GM21447 (cell line): Measurements from ENCODE around the gene CTBP2.
"Not testable (repeated sequence)": the region's sequence is repeated elsewhere in the genome, so short reads cannot be mapped to it uniquely, and the experiment has no call there.

ENCODE experiments used
- ATAC-seq: cut with Tn5 transposase; IDR thresholded peaks from one replicate; pipeline ENCODE4 v1.9.1; 2021; ENCODE audit not compliant: unreplicated experiment

The CTBP2 gene

GRCh38 chr10:125093199-125093973 is 67.0 kb downstream of the CTBP2 start:
- ATAC-seq = no peak

- ATAC-seq = no peak
These were observed 67.8 kb downstream of the CTBP2 start for GRCh38 chr10:125092564-125093031.

GRCh38 chr10:125091891-125092290 is 68.5 kb downstream of the CTBP2 start:
- no peak for ATAC-seq

GRCh38 chr10:125089469-125089868 is 70.9 kb downstream of the CTBP2 start:
- no peak for ATAC-seq

- no peak for ATAC-seq
These were observed 72.5 kb downstream of the CTBP2 start for GRCh38 chr10:125087897-125088215.

- no peak for ATAC-seq
These were observed 73.0 kb downstream of the CTBP2 start for GRCh38 chr10:125087191-125087896.

GRCh38 chr10:125086691-125087090 is 73.7 kb downstream of the CTBP2 start:
- no peak for ATAC-seq

- ATAC-seq = no peak
These were observed 74.9 kb downstream of the CTBP2 start for GRCh38 chr10:125085258-125086054.

- ATAC-seq = no peak
These were observed 75.6 kb downstream of the CTBP2 start for GRCh38 chr10:125084614-125085257.

- no peak for ATAC-seq
These were observed 76.2 kb downstream of the CTBP2 start for GRCh38 chr10:125084191-125084613.

GRCh38 chr10:125083576-125083920 is 76.8 kb downstream of the CTBP2 start:
- ATAC-seq = no peak

GRCh38 chr10:125082881-125083575 is 77.3 kb downstream of the CTBP2 start:
- ATAC-seq = no peak

- not testable (repeated sequence) for ATAC-seq
These were observed 77.9 kb downstream of the CTBP2 start for GRCh38 chr10:125082471-125082870.

- ATAC-seq = no peak
These were observed 78.4 kb downstream of the CTBP2 start for GRCh38 chr10:125081931-125082330.

- ATAC-seq = no peak
These were observed 79.4 kb downstream of the CTBP2 start for GRCh38 chr10:125080984-125081383.

- no peak for ATAC-seq
These were observed 80.1 kb downstream of the CTBP2 start for GRCh38 chr10:125080296-125080695.

- ATAC-seq = no peak
These were observed 81.2 kb downstream of the CTBP2 start for GRCh38 chr10:125079091-125079600.

GRCh38 chr10:125076891-125077541 is 83.3 kb downstream of the CTBP2 start:
- no peak for ATAC-seq

GRCh38 chr10:125076121-125076825 is 84.1 kb downstream of the CTBP2 start:
- no peak for ATAC-seq
